K562 (cell line): ENCODE measurements around the gene CEP85L. TPM values are rescaled to one million over a fixed set of nuclear protein-coding genes. Genes with fewer than 3 reads are reported as not detected.

Source experiments
- CREM ChIP-seq: IDR thresholded peaks from 2 replicates; pipeline ENCODE4 v1.6.1; 2014; ENCODE audit warnings: antibody characterized with exemption, low read depth
- E2F1 ChIP-seq: sonication (generic); formaldehyde crosslinking; IDR thresholded peaks from 2 replicates; pipeline ENCODE4 v1.8.1; 2023; ENCODE audit warnings: mild to moderate bottlenecking, missing genetic modification reagents, moderate library complexity
- ILF3 ChIP-seq: fragments of 450-650 bp; IDR thresholded peaks from 2 replicates; pipeline ENCODE4 v1.6.1; 2018; ENCODE audit warnings: antibody characterized with exemption, mild to moderate bottlenecking, moderate library complexity, borderline replicate concordance
- MCM3 ChIP-seq: fragments of 450-650 bp; IDR thresholded peaks from 2 replicates; pipeline ENCODE4 v1.6.1; 2016
- MEIS2 ChIP-seq: fragments of 450-650 bp; IDR thresholded peaks from 2 replicates; pipeline ENCODE4 v1.6.1; 2014; ENCODE audit warnings: mild to moderate bottlenecking; ENCODE audit not compliant: partially characterized antibody
- MNT ChIP-seq, 2 experiments: fragments of 450-650 bp; conservative IDR thresholded peaks; 2 replicates each; pipeline ENCODE4 v1.6.1; 2017; ENCODE audit warnings: mild to moderate bottlenecking in 2 of 2, moderate library complexity in 2 of 2
- NFRKB ChIP-seq: fragments of 450-650 bp; IDR thresholded peaks from 2 replicates; pipeline ENCODE4 v1.6.1; 2016; ENCODE audit warnings: low read depth
- ZNF12 ChIP-seq: sonication (generic); formaldehyde crosslinking; IDR thresholded peaks from 2 replicates; pipeline ENCODE4 v1.4.0; 2020; ENCODE audit warnings: mild to moderate bottlenecking, missing genetic modification reagents
- ZNF398 ChIP-seq: fragments of 250-450 bp; sonication (Bioruptor Pico); IDR thresholded peaks from 2 replicates; pipeline ENCODE4 v1.8.0; 2021; ENCODE audit warnings: moderate library complexity, mild to moderate bottlenecking, inconsistent platforms
- ZNF696 ChIP-seq: fragments of 250-450 bp; sonication (Bioruptor Pico); conservative IDR thresholded peaks from 2 replicates; pipeline ENCODE4 v1.4.0; 2020; ENCODE audit warnings: mild to moderate bottlenecking, moderate library complexity
- ZNF717 ChIP-seq: fragments of 250-450 bp; sonication (Bioruptor Pico); IDR thresholded peaks from 2 replicates; pipeline ENCODE4 v1.5.0; 2021
- ZNF764 ChIP-seq: fragments of 250-450 bp; sonication (Bioruptor Pico); IDR thresholded peaks from 2 replicates; pipeline ENCODE4 v1.4.0; 2020; ENCODE audit warnings: low read depth, mild to moderate bottlenecking, moderate library complexity
- polyA plus RNA-seq, 8 experiments: library from polyadenylated mRNA; depleted of rRNA in 4 of 8; stranded (reverse) in 5 of 8; unstranded in 3 of 8; fragments of >200 nt; fragmentation: Nextera tagmentation in 2 of 8; fragmentation: Illumina TruSeq in 1 of 8; extraction: Ambion mirVana in 2 of 8; extraction: Trizol in 1 of 8; gene quantifications; 2 replicates each; pipeline versions ENCODE4 v1.2.1 to v1.2.3, GENCODE V29; 2011 to 2014; ENCODE audit warnings: inconsistent platforms in 1 of 8, missing spikeins in 1 of 8
- total RNA-seq, 7 experiments: library from RNA; depleted of rRNA in 6 of 7; stranded (reverse); fragments of >200 nt in 6 of 7; fragmentation: Illumina TruSeq in 2 of 7; extraction: Trizol in 2 of 7; gene quantifications; 2 replicates each; pipeline versions ENCODE4 v1.2.1 to v1.2.3, GENCODE V29; 2011 to 2021; ENCODE audit warnings: low replicate concordance in 1 of 7

CEP85L gene
- total and polyA plus RNA-seq, 9 of the 15 experiments (the other 6 are each of a cell fraction or from before 2014, with no cell fraction given): 4.5 to 15.8 (median 8.3) TPM

- TF ChIP-seq E2F1 (CRISPR knock-in tag): no peak
- no peak for TF ChIP-seq ZNF764
- peak; percentile 43; the same call in 1 of the 2 replicates for TF ChIP-seq CREM
- TF ChIP-seq ILF3: no peak
- TF ChIP-seq MEIS2: peak; percentile 62
- TF ChIP-seq ZNF398 (CRISPR knock-in tag): no peak
- no peak for TF ChIP-seq MCM3
- TF ChIP-seq ZNF12 (CRISPR knock-in tag): no peak
- no peak for TF ChIP-seq MNT (conservative IDR thresholded peaks at IDR 0.05)
- no peak for TF ChIP-seq ZNF696 (CRISPR knock-in tag)
- no peak for TF ChIP-seq ZNF717 (CRISPR knock-in tag)
- no peak for TF ChIP-seq NFRKB
These were observed 114.9 kb downstream of the CEP85L start (continued) for GRCh38 chr6:118536478-118536877.
